Hepatocyte (in vitro differentiated cells): ENCODE results near the gene ATXN10. TPM values are rescaled to one million over a fixed set of nuclear protein-coding genes. Genes with fewer than 3 reads are reported as not detected.
A peak's percentile ranks its signal among the peaks of the same experiment; 100 is the strongest.

Experiments
- DNase-seq: peaks from one replicate; pipeline ENCODE4 v3.0.0-alpha.2; 2016; ENCODE audit warnings: low spot score
- H2AFZ ChIP-seq: fragments of 200-600 bp; sonication (generic); 2 replicates; pipeline ENCODE4 v1.6.0; 2016; ENCODE audit warnings: antibody characterized with exemption, mild to moderate bottlenecking
- H3K27ac ChIP-seq: fragments of 200-600 bp; sonication (generic); 2 replicates; pipeline ENCODE4 v1.5.1; 2016; ENCODE audit warnings: mild to moderate bottlenecking
- H3K27me3 ChIP-seq: fragments of 200-600 bp; sonication (generic); 2 replicates; pipeline ENCODE4 v1.6.1; 2016
- H3K36me3 ChIP-seq: fragments of 200-600 bp; sonication (generic); replicated peaks from 2 replicates; pipeline ENCODE4 v1.5.1; 2016; ENCODE audit warnings: low read depth; ENCODE audit not compliant: insufficient read depth
- H3K4me1 ChIP-seq: fragments of 200-600 bp; sonication (generic); 2 replicates; pipeline ENCODE4 v1.5.1; 2016; ENCODE audit warnings: mild to moderate bottlenecking, moderate library complexity; ENCODE audit not compliant: insufficient read depth
- H3K4me2 ChIP-seq: fragments of 200-600 bp; sonication (generic); 2 replicates; pipeline ENCODE4 v1.6.0; 2016
- H3K4me3 ChIP-seq: fragments of 200-600 bp; sonication (generic); 2 replicates; pipeline ENCODE4 v1.5.1; 2016; ENCODE audit warnings: mild to moderate bottlenecking
- H3K79me2 ChIP-seq: fragments of 200-600 bp; sonication (generic); 2 replicates; pipeline ENCODE4 v1.6.0; 2017; ENCODE audit warnings: mild to moderate bottlenecking
- H3K9me2 ChIP-seq: fragments of 200-600 bp; sonication (generic); replicated peaks from 2 replicates; pipeline ENCODE4 v1.6.0; 2017; ENCODE audit warnings: mild to moderate bottlenecking; ENCODE audit not compliant: insufficient read depth
- H3K9me3 ChIP-seq: fragments of 200-600 bp; sonication (generic); 2 replicates; pipeline ENCODE4 v1.5.1; 2016; ENCODE audit warnings: low read depth, mild to moderate bottlenecking
- H4K20me1 ChIP-seq: fragments of 200-600 bp; sonication (generic); 2 replicates; pipeline ENCODE4 v1.6.0; 2016; ENCODE audit warnings: mild to moderate bottlenecking; ENCODE audit not compliant: insufficient read depth, poor library complexity, severe bottlenecking
- CTCF ChIP-seq: fragments of 200-600 bp; sonication (generic); IDR thresholded peaks from 2 replicates; pipeline ENCODE4 v1.5.1; 2016; ENCODE audit warnings: antibody characterized with exemption, mild to moderate bottlenecking; ENCODE audit not compliant: poor library complexity
- EZH2 ChIP-seq: fragments of 200-600 bp; sonication (generic); IDR thresholded peaks from 2 replicates; pipeline ENCODE4 v1.6.1; 2016; ENCODE audit warnings: antibody characterized with exemption, mild to moderate bottlenecking, borderline replicate concordance
- EZH2phosphoT487 ChIP-seq: fragments of 200-600 bp; sonication (generic); IDR thresholded peaks from one replicate; pipeline ENCODE4 v1.6.1; 2018; ENCODE audit warnings: antibody characterized with exemption, mild to moderate bottlenecking, low read depth, moderate library complexity; ENCODE audit not compliant: unreplicated experiment, severe bottlenecking
- WGBS: methylation state at CpG from one replicate; pipeline ENCODE4 v1.1.6; 2016; ENCODE audit warnings: low lambda C conversion rate; ENCODE audit errors: missing lambda C conversion rate; 5-methylcytosine and 5-hydroxymethylcytosine counted together
- polyA plus RNA-seq: library from polyadenylated mRNA; unstranded; fragments of >200 nt; fragmentation: Nextera tagmentation; extraction: Ambion mirVana; gene quantifications from 2 replicates; pipeline ENCODE4 v1.2.1, GENCODE V29; 2016
- total RNA-seq: library from RNA; depleted of rRNA; stranded (reverse); fragments of >200 nt; gene quantifications from 2 replicates; pipeline ENCODE4 v1.2.3, GENCODE V29; 2014

ATXN10 gene
- total and polyA plus RNA-seq, 2 experiments from 2014 or later = 141 to 186 TPM

GRCh38 chr22:45629469-45630089 lies 42.1 kb upstream of the ATXN10 start:
- Histone ChIP-seq H3K4me2 (no peak overlapping the region), H3K4me1 (peaks cover 5% of the 10 kb centered on the region), H4K20me1 (no peaks in the 10 kb centered on the region), H3K4me3 (no peak overlapping the region), H3K9me2 (no peaks in the 10 kb centered on the region), H3K27ac (no peak overlapping the region), H3K9me3 (no peaks in the 10 kb centered on the region), H2AFZ (no peak overlapping the region), H3K36me3 (no peaks in the 10 kb centered on the region), H3K79me2 (no peaks in the 10 kb centered on the region), H3K27me3 (no peaks in the 10 kb centered on the region)
- DNase-seq = peak; percentile 23
- 39% methylated on average over 15 of the region's 15 CpGs for WGBS
- TF ChIP-seq EZH2phosphoT487 (no peak), CTCF (no peak), EZH2 (no peak)

- Histone ChIP-seq H3K27me3 (peaks cover 4% of the 10 kb centered on the region), H3K4me2 (no peak overlapping the region), H3K9me2 (no peaks in the 10 kb centered on the region), H2AFZ (no peak overlapping the region), H3K79me2 (no peaks in the 10 kb centered on the region), H3K4me1 (peaks cover 5% of the 10 kb centered on the region), H3K9me3 (no peaks in the 10 kb centered on the region), H4K20me1 (no peaks in the 10 kb centered on the region), H3K27ac (no peak overlapping the region), H3K4me3 (no peak overlapping the region), H3K36me3 (no peaks in the 10 kb centered on the region)
- 95% methylated on average over 15 of the region's 15 CpGs for WGBS
- TF ChIP-seq EZH2 = no peak
- no peak for TF ChIP-seq CTCF
- TF ChIP-seq EZH2phosphoT487 = no peak
- DNase-seq = no peak
Observed at GRCh38 chr22:45630436-45630835, 41.2 kb upstream of the ATXN10 start.

- TF ChIP-seq EZH2 (no peak), EZH2phosphoT487 (no peak), CTCF (no peak)
- H3K4me3 ChIP-seq = no peak overlapping the region
- no peak overlapping the region for H2AFZ ChIP-seq
- H3K9me3 ChIP-seq = no peaks in the 10 kb centered on the region
- no peak for DNase-seq
- H3K9me2 ChIP-seq = no peaks in the 10 kb centered on the region
- H3K36me3 ChIP-seq = no peaks in the 10 kb centered on the region
- 58% methylated on average over 12 of the region's 12 CpGs for WGBS
- H4K20me1 ChIP-seq = no peaks in the 10 kb centered on the region
- no peak overlapping the region for H3K4me2 ChIP-seq
- H3K79me2 ChIP-seq = no peaks in the 10 kb centered on the region
- peaks cover 4% of the 10 kb centered on the region for H3K27me3 ChIP-seq
- peaks cover 5% of the 10 kb centered on the region for H3K4me1 ChIP-seq
- no peak overlapping the region for H3K27ac ChIP-seq
Observed at GRCh38 chr22:45631140-45631840, 40.3 kb upstream of the ATXN10 start.
